ENCODE results near the gene TRIM32. TPM values are rescaled to one million over a fixed set of nuclear protein-coding genes. Genes with fewer than 3 reads are reported as not detected.

TRIM32 gene
- polyA plus RNA-seq, 3 donors: 0.40 to 1.4 (median 1.3) TPM

DNA sequence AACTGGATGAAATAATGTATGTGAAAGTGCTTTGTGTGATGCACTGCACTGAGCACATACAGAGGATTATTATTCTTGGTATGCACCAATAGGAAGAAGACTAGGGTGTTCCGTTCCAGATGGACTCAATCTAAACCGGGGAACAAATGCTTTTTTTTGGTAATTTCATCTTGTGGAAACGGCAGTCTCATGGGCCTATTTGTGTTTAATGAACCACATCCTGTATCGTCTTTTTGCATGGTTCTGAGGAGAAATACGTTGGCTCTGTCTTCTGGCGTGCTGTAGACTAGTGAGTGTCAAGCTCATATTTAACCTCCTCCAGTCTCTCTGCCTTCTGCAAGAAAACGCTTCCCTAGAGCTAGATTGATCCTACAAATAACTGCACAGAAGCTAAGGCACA, 30.0 kb downstream of the TRIM32 start:
- H3K4me3 Mint-ChIP-seq: no peak overlapping the region
- H3K27ac ChIP-seq (ENCODE audit: low read depth in 1 of 2, low read length in 2 of 2): no peak overlapping the region
- H3K27me3 ChIP-seq (ENCODE audit: control insufficient read depth in 2 of 2, insufficient read depth in 2 of 2, low read length in 2 of 2): no peaks in the 10 kb centered on the region
- H2AFZ ChIP-seq (ENCODE audit: insufficient read depth, low read depth, low read length, poor library complexity, severe bottlenecking): no peak overlapping the region
- H3K9me3 Mint-ChIP-seq: peaks cover 0 to 8% (median 1%) of the 10 kb centered on the region in 7 donors
- intact Hi-C loops (cut with micrococcal nuclease): no loop called here
- H3K4me1 ChIP-seq (ENCODE audit: control insufficient read depth in 1 of 2, insufficient read depth in 2 of 2, low read length in 2 of 2): no peaks in the 10 kb centered on the region
- H3K4me3 ChIP-seq (replicated peaks in 1 of 3; ENCODE audit: low read depth in 2 of 3, low read length in 3 of 3): no peak overlapping the region
- no peaks in the 10 kb centered on the region for H3K9me3 ChIP-seq (replicated peaks in 1 of 2; ENCODE audit: control insufficient read depth in 1 of 2, insufficient read depth in 1 of 2, low read length in 2 of 2)
- 40% methylated on average over 1 of the region's 7 CpGs for WGBS (ENCODE audit: insufficient coverage)
- no peaks in the 10 kb centered on the region for H3K79me2 ChIP-seq (ENCODE audit: insufficient read depth, low read length)
- H3K9ac ChIP-seq (ENCODE audit: insufficient read depth, low read length, poor library complexity, severe bottlenecking): no peak overlapping the region
- peaks cover 0 to 5% (median 2%) of the 10 kb centered on the region in 3 donors for H3K27me3 Mint-ChIP-seq (ENCODE audit: low read depth in 3 of 3)
- H3K27ac Mint-ChIP-seq: no peak overlapping the region
- H3K36me3 Mint-ChIP-seq: no peaks in the 10 kb centered on the region
- no peaks in the 10 kb centered on the region for H3K36me3 ChIP-seq (replicated peaks in 1 of 2; ENCODE audit: control insufficient read depth in 1 of 2, insufficient read depth in 2 of 2, low read length in 2 of 2)
- TF ChIP-seq, protein P1, sequence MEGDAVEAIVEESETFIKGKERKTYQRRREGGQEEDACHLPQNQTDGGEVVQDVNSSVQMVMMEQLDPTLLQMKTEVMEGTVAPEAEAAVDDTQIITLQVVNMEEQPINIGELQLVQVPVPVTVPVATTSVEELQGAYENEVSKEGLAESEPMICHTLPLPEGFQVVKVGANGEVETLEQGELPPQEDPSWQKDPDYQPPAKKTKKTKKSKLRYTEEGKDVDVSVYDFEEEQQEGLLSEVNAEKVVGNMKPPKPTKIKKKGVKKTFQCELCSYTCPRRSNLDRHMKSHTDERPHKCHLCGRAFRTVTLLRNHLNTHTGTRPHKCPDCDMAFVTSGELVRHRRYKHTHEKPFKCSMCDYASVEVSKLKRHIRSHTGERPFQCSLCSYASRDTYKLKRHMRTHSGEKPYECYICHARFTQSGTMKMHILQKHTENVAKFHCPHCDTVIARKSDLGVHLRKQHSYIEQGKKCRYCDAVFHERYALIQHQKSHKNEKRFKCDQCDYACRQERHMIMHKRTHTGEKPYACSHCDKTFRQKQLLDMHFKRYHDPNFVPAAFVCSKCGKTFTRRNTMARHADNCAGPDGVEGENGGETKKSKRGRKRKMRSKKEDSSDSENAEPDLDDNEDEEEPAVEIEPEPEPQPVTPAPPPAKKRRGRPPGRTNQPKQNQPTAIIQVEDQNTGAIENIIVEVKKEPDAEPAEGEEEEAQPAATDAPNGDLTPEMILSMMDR (IDR thresholded peaks at IDR 0.05): no peak
- no peaks in the 10 kb centered on the region for H3K4me1 Mint-ChIP-seq
- H4K20me1 ChIP-seq (ENCODE audit: insufficient read depth, low read length): no peaks in the 10 kb centered on the region
- DNase-seq: no peak
- H3K4me2 ChIP-seq (replicated peaks; ENCODE audit: extremely low read depth, low read length, poor library complexity, severe bottlenecking): no peak overlapping the region

DNA sequence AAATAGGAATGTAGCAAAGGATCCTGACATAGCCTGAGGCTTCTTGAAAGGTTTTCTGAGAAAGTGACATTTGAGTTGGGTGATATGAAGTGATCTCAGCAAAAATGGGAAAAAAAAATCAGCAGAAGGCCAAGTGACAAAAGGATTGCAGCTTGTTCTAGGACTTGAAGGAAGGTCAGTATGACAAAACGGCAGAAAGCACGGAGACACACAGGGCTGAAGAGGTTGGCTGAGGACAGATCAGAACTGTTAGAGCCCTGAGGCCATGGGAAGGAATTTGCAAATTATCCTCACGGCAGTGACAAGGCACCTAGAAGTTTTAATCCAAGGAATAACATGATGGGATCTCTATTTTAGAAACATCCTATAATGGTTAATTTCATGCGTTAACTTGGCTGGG, 31.0 kb downstream of the TRIM32 start:
- H3K4me2 ChIP-seq (replicated peaks; ENCODE audit: extremely low read depth, low read length, poor library complexity, severe bottlenecking): no peak overlapping the region
- Mint-ChIP-seq H3K27me3 (ENCODE audit: low read depth in 3 of 3) (peaks cover 0 to 5% (median 2%) of the 10 kb centered on the region in 3 donors), H3K9me3 (peaks cover 0 to 8% (median 1%) of the 10 kb centered on the region in 7 donors), H3K36me3 (no peaks in the 10 kb centered on the region), H3K4me1 (no peaks in the 10 kb centered on the region), H3K27ac (no peak overlapping the region), H3K4me3 (no peak overlapping the region)
- DNase-seq: no peak
- no peak overlapping the region for H3K4me3 ChIP-seq (replicated peaks in 1 of 3; ENCODE audit: low read depth in 2 of 3, low read length in 3 of 3)
- H3K9me3 ChIP-seq (replicated peaks in 1 of 2; ENCODE audit: control insufficient read depth in 1 of 2, insufficient read depth in 1 of 2, low read length in 2 of 2): no peaks in the 10 kb centered on the region
- no peaks in the 10 kb centered on the region for H3K79me2 ChIP-seq (ENCODE audit: insufficient read depth, low read length)
- no peaks in the 10 kb centered on the region for H3K27me3 ChIP-seq (ENCODE audit: control insufficient read depth in 2 of 2, insufficient read depth in 2 of 2, low read length in 2 of 2)
- H3K4me1 ChIP-seq (ENCODE audit: control insufficient read depth in 1 of 2, insufficient read depth in 2 of 2, low read length in 2 of 2): no peaks in the 10 kb centered on the region
- intact Hi-C loops (cut with micrococcal nuclease): no loop called here
- H3K36me3 ChIP-seq (replicated peaks in 1 of 2; ENCODE audit: control insufficient read depth in 1 of 2, insufficient read depth in 2 of 2, low read length in 2 of 2): no peaks in the 10 kb centered on the region
- no peak overlapping the region for H3K27ac ChIP-seq (ENCODE audit: low read depth in 1 of 2, low read length in 2 of 2)
- no peaks in the 10 kb centered on the region for H4K20me1 ChIP-seq (ENCODE audit: insufficient read depth, low read length)
- 91% methylated on average over 3 of the region's 4 CpGs for WGBS (ENCODE audit: insufficient coverage)
- H2AFZ ChIP-seq (ENCODE audit: insufficient read depth, low read depth, low read length, poor library complexity, severe bottlenecking): no peak overlapping the region
- H3K9ac ChIP-seq (ENCODE audit: insufficient read depth, low read length, poor library complexity, severe bottlenecking): no peak overlapping the region
- TF ChIP-seq, protein P1 (IDR thresholded peaks at IDR 0.05): no peak

Data from CD14-positive monocyte (primary cell).